ENCODE data around the gene GAB4.
"Not testable (repeated sequence)": the region's sequence is repeated elsewhere in the genome, so short reads cannot be mapped to it uniquely, and the experiment has no call there.

Gene GAB4

GRCh38 chr22:16955678-16956210 is 52.3 kb downstream of the GAB4 start:
- Mint-ChIP-seq H3K36me3 (no peaks in the 10 kb centered on the region), H3K27me3 (peaks cover 13% of the 10 kb centered on the region), H3K9me3 (no peaks in the 10 kb centered on the region), H3K27ac (no peak overlapping the region), H3K4me1 (no peaks in the 10 kb centered on the region), H3K4me3 (no peak overlapping the region)
- no peak for ATAC-seq

- Mint-ChIP-seq H3K27me3 (peaks cover 13% of the 10 kb centered on the region), H3K9me3 (no peaks in the 10 kb centered on the region), H3K36me3 (no peaks in the 10 kb centered on the region), H3K27ac (no peak overlapping the region), H3K4me1 (peaks cover under 1% of the 10 kb centered on the region), H3K4me3 (no peak overlapping the region)
- no peak for ATAC-seq
Measured at GRCh38 chr22:16955081-16955480, 52.9 kb downstream of the GAB4 start.

- ATAC-seq, result no peak
- Mint-ChIP-seq H3K27ac (no peak overlapping the region), H3K27me3 (peaks cover 13% of the 10 kb centered on the region), H3K4me3 (no peak overlapping the region), H3K4me1 (peaks cover 5% of the 10 kb centered on the region), H3K36me3 (no peaks in the 10 kb centered on the region), H3K9me3 (no peaks in the 10 kb centered on the region)
Measured at GRCh38 chr22:16954060-16954403, 54.0 kb downstream of the GAB4 start.

- Mint-ChIP-seq H3K27ac (no peak overlapping the region), H3K4me1 (peaks cover 5% of the 10 kb centered on the region), H3K4me3 (no peak overlapping the region)
Measured at GRCh38 chr22:16953206-16954059, 54.6 kb downstream of the GAB4 start.

GRCh38 chr22:16949561-16949960 is 58.5 kb downstream of the GAB4 start:
- Mint-ChIP-seq H3K36me3 (no peaks in the 10 kb centered on the region), H3K9me3 (no peaks in the 10 kb centered on the region), H3K4me1 (peaks cover 5% of the 10 kb centered on the region), H3K4me3 (no peak overlapping the region), H3K27me3 (no peaks in the 10 kb centered on the region), H3K27ac (no peak overlapping the region)
- ATAC-seq, result peak; percentile 38

More at GRCh38 chr22:16953206-16954059, 54.6 kb downstream of the GAB4 start:
- Mint-ChIP-seq H3K9me3 (no peaks in the 10 kb centered on the region), H3K36me3 (no peaks in the 10 kb centered on the region), H3K27me3 (peaks cover 13% of the 10 kb centered on the region)
- no peak for ATAC-seq

- H3K36me3 Mint-ChIP-seq, result no peaks in the 10 kb centered on the region
- no peak overlapping the region for H3K27ac Mint-ChIP-seq
Measured at GRCh38 chr22:16937811-16938210, 70.2 kb downstream of the GAB4 start.

GRCh38 chr22:16937209-16937608 is 70.8 kb downstream of the GAB4 start:
- H3K4me1 Mint-ChIP-seq, H3K36me3 Mint-ChIP-seq, ATAC-seq, H3K9me3 Mint-ChIP-seq, H3K27ac Mint-ChIP-seq, H3K4me3 Mint-ChIP-seq: not testable (repeated sequence)
- peaks cover 25% of the 10 kb centered on the region for H3K27me3 Mint-ChIP-seq

More at GRCh38 chr22:16937811-16938210, 70.2 kb downstream of the GAB4 start:
- Mint-ChIP-seq H3K9me3 (no peaks in the 10 kb centered on the region), H3K4me1 (no peaks in the 10 kb centered on the region), H3K27me3 (peaks cover 25% of the 10 kb centered on the region), H3K4me3 (no peak overlapping the region)
- no peak for ATAC-seq

GRCh38 chr22:16936625-16937024 is 71.4 kb downstream of the GAB4 start:
- ATAC-seq, result no peak
- no peaks in the 10 kb centered on the region for H3K9me3 Mint-ChIP-seq

GRCh38 chr22:16935209-16935608 is 72.8 kb downstream of the GAB4 start:
- H3K27me3 Mint-ChIP-seq, result peaks cover 35% of the 10 kb centered on the region
- H3K4me1 Mint-ChIP-seq, result no peaks in the 10 kb centered on the region
- H3K36me3 Mint-ChIP-seq, result no peaks in the 10 kb centered on the region
- peak; percentile 50 for ATAC-seq
- no peak overlapping the region for H3K4me3 Mint-ChIP-seq
- no peaks in the 10 kb centered on the region for H3K9me3 Mint-ChIP-seq
- H3K27ac Mint-ChIP-seq, result no peak overlapping the region

More at GRCh38 chr22:16936625-16937024, 71.4 kb downstream of the GAB4 start:
- Mint-ChIP-seq H3K4me1 (no peaks in the 10 kb centered on the region), H3K36me3 (no peaks in the 10 kb centered on the region), H3K27ac (no peak overlapping the region), H3K4me3 (no peak overlapping the region), H3K27me3 (peaks cover 25% of the 10 kb centered on the region)

GRCh38 chr22:16933291-16934282 is 74.4 kb downstream of the GAB4 start:
- Mint-ChIP-seq H3K4me1 (no peaks in the 10 kb centered on the region), H3K27ac (no peak overlapping the region), H3K36me3 (no peaks in the 10 kb centered on the region), H3K9me3 (no peaks in the 10 kb centered on the region), H3K4me3 (no peak overlapping the region), H3K27me3 (peaks cover 46% of the 10 kb centered on the region)
- ATAC-seq, result peak; percentile 53

- peak; percentile 42 for ATAC-seq
- no peaks in the 10 kb centered on the region for H3K4me1 Mint-ChIP-seq
- H3K27ac Mint-ChIP-seq, result no peak overlapping the region
- no peaks in the 10 kb centered on the region for H3K9me3 Mint-ChIP-seq
- H3K4me3 Mint-ChIP-seq, result no peak overlapping the region
- H3K27me3 Mint-ChIP-seq, result peaks cover 56% of the 10 kb centered on the region
- H3K36me3 Mint-ChIP-seq, result no peaks in the 10 kb centered on the region
Measured at GRCh38 chr22:16932577-16932976, 75.4 kb downstream of the GAB4 start.

GRCh38 chr22:16925407-16925966 is 82.5 kb downstream of the GAB4 start:
- H3K36me3 Mint-ChIP-seq, result no peaks in the 10 kb centered on the region
- peaks cover 32% of the 10 kb centered on the region for H3K27me3 Mint-ChIP-seq
- H3K4me1 Mint-ChIP-seq, result peaks cover 14% of the 10 kb centered on the region
- H3K27ac Mint-ChIP-seq, result no peak overlapping the region
- H3K9me3 Mint-ChIP-seq, result peaks cover 8% of the 10 kb centered on the region
- no peak for ATAC-seq
- no peak overlapping the region for H3K4me3 Mint-ChIP-seq

- Mint-ChIP-seq H3K9me3 (peaks cover 8% of the 10 kb centered on the region), H3K27ac (no peak overlapping the region), H3K4me3 (no peak overlapping the region), H3K36me3 (no peaks in the 10 kb centered on the region), H3K4me1 (peaks cover 15% of the 10 kb centered on the region), H3K27me3 (peaks cover 11% of the 10 kb centered on the region)
- ATAC-seq, result no peak
Measured at GRCh38 chr22:16922706-16923105, 85.3 kb downstream of the GAB4 start.

- Mint-ChIP-seq H3K9me3 (peaks cover 8% of the 10 kb centered on the region), H3K27me3 (peaks cover 16% of the 10 kb centered on the region), H3K4me3 (no peak overlapping the region), H3K27ac (no peak overlapping the region), H3K4me1 (peaks cover 22% of the 10 kb centered on the region), H3K36me3 (no peaks in the 10 kb centered on the region)
- ATAC-seq, result no peak
Measured at GRCh38 chr22:16922076-16922475, 85.9 kb downstream of the GAB4 start.

Data from stimulated activated memory B cell treated with anti-CD40 and anti-IgM and Interleukin-4, amounts not matched to agents 10 μg/mL and 1 μg/mL and 100 μg/mL, for 72 hours (primary cell).